Thyroid gland (tissue), 4 donors: Measurements from ENCODE around the gene PAMR1.

ENCODE experiments used
- POLR2A ChIP-seq, 2 donors: fragments of 450-650 bp; IDR thresholded peaks; one replicate each; pipeline ENCODE4 v1.6.1; 2017; ENCODE audit warnings: antibody characterized with exemption in 2 of 2, mild to moderate bottlenecking in 2 of 2, moderate library complexity in 1 of 2
- TF ChIP-seq, protein P1 (sequence below), 6 experiments: fragments of 200-600 bp in 3 of 6; fragments of 450-650 bp in 3 of 6; sonication (generic) in 3 of 6; IDR thresholded peaks; one replicate each; pipeline ENCODE4 v1.5.1; 2016 to 2019; ENCODE audit warnings: antibody characterized with exemption in 6 of 6, mild to moderate bottlenecking in 2 of 6, inconsistent platforms in 1 of 6, moderate library complexity in 1 of 6

DNA sequence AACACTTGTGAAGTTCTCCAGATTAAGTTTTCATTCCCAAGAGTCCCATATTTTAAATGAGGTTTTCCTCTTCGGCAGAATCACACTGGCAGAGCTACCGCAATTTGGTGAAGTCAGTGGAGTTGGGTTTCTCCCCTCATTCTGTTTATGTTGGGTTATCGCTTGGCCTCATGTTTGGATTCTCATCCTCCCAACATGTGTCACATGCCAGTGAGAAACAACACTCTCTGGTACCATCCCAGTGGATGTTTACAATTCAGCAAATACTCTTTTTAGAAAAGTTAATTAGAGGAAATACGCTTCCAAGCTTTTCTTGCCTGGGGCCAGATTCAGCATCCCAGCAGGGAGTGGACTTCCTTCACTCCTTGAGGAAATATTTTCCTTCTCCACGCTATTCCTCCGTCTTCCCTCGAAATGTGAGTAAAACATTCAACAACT, 2.1 kb downstream of the PAMR1 start:
- TF ChIP-seq POLR2A (IDR thresholded peaks at IDR 0.05): no peak
- TF ChIP-seq, protein P1, sequence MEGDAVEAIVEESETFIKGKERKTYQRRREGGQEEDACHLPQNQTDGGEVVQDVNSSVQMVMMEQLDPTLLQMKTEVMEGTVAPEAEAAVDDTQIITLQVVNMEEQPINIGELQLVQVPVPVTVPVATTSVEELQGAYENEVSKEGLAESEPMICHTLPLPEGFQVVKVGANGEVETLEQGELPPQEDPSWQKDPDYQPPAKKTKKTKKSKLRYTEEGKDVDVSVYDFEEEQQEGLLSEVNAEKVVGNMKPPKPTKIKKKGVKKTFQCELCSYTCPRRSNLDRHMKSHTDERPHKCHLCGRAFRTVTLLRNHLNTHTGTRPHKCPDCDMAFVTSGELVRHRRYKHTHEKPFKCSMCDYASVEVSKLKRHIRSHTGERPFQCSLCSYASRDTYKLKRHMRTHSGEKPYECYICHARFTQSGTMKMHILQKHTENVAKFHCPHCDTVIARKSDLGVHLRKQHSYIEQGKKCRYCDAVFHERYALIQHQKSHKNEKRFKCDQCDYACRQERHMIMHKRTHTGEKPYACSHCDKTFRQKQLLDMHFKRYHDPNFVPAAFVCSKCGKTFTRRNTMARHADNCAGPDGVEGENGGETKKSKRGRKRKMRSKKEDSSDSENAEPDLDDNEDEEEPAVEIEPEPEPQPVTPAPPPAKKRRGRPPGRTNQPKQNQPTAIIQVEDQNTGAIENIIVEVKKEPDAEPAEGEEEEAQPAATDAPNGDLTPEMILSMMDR (IDR thresholded peaks at IDR 0.05): no peak
